ENCODE data around the gene MSH5.

- no peak for TF ChIP-seq CTCF (optimal IDR thresholded peaks at IDR 0.05 in 1 of 3, IDR thresholded peaks at IDR 0.05 in 1 of 3, conservative IDR thresholded peaks at IDR 0.05 in 1 of 3; ENCODE audit: extremely low read depth in 1 of 3, insufficient read depth in 2 of 3, low read length in 3 of 3)
- TF ChIP-seq EZH2 (IDR thresholded peaks at IDR 0.05; ENCODE audit: low read length): no peak
These were observed 36.7 kb downstream of the MSH5 start for GRCh38 chr6:31776485-31776988.

Data from keratinocyte (primary cell).